OCI-M1 (cell line): ENCODE measurements around the gene HCFC1R1.

Experiments used
- DNase-seq: peaks from one replicate; lab custom pipeline; 2025; lab: John Stamatoyannopoulos, UW

Gene HCFC1R1

DNA sequence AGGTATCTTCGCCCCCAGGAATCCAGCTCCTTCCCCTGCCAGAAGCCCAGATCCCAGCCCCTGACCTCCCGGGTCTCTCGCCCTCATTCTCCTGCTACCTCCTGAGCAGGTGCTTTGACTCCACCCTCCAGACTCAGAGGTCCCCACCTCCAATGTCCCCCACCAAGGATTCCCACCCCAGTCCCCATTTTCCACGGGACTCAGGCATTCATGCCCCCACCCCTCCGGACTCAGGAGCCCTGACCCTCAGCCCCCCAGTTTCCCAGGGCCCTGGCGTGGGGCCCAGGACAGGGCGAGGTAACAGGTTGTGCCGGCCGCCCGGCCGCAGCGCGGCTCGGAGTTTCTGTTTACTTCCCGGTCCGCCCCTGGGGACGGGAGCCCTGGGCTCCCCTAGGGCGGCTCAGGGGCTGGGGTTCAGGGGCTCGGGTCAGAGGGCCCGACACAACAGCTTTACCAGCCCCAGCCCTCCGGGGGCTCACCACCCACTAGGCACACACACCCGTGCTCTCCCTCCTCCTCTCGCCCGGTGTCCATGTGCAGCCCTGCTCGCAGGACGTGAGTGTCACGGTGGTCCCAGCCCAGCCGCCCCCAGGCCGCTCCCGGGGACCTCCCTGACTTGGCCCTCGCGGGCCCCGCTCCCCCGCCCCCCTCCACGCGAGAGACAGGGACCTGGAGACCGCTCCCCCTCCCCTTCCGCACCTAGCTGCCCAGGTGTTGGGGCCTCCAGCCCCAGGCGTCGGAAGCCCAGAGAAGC, 12.4 kb upstream of the HCFC1R1 start:
- DNase-seq, result no peak

DNA sequence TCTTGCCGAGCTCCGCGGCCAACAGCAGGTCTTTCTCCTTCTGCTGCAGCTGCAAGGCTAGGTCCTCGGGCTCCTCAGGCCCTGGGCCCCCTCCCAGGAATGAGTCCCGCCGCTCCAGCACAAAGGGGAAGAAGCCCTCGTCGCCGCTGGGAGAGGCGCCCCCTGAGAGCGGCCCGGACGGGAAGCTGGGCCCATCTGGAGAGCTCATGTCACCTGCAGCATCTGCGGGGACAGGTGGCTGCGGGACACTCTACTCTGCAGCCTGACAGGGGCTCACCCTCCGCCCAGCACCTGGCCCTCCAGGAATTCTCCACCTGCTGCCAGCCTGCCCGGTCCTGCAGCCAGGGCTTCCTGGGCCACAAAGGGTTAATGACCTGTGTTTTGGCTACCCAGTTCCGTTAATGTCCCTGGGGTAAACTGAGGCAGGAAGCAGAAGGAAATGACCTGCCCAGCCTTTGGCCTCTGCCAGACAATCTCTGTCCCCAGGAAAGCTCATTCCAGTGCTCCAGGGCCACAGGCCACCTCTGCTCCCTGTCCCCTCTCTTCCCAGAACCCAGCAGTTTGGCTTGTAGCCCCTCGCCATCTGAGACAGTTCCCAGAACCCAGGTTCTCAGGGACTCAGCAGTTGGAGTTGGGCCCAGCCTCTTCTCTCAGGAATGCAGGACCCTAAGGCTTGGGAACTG, 11.7 kb upstream of the HCFC1R1 start:
- DNase-seq, result no peak

DNA sequence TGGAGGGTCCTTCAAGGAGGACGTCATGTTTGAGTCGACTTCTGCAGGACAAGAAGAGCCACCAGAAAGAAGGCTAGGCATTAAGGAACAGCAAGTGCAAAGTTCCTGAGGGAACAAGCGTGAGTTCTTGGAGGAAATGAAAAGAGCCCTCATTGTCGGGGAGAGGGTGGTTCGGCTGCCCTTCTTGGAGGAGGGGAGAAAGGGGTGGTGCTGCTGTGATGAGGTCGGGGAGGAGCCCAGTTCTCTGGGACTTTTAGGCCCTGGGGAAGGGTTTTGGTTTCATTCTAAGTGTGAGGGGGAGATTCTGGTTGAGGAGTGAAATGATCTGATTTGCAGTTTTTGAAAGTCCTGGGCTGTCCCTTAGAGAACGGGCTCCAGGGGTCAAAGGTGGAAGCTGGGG, 8.9 kb upstream of the HCFC1R1 start:
- DNase-seq, result no peak

DNA sequence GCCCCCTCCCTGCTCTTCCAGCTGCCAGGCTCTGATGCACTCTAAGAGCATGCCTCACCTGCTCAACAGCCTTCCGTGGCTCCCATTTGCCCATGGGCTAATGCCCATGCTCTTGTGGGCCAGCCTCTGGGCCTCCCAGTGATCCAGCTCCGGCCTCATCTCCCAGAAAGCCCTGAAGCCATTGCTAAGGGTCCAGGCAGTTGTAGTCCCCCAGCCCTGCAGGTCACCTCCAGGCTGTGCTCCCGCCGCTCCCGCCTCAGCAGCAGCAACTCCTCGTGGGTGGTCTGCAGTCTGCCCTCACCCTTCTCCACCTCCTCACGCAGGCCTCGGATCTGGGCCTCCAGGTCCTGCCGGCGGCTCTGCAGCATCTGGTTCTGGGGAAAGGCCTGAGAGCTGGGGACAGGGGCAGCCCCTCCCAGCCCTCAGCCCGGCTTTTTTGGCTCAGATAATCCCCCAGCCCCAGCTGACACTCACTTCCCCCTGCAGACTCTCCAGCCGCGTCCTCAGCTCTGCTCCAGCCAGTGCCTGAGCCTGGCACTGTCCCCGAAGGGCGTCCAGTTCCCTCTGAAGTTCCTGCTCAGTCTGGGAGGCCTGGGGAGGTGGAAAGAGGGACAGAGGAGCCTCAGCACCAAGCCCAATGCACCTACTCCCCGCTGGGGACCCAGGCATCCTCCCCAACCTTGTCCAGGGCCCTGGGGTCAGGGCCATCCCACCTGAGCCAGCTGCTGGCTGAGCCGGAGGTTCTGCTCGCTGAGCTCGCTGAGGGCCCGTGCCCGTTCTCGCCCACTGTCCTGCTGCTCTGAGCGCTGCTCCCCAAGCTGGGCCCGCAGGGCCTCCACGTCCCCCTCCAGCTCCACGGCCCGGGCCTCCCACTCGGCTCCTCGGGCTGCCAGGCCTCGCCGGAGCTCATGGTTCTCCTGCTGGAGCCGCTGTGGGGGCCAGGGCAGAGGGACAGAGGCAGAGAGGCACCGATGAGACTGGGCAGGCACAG, 6.8 kb upstream of the HCFC1R1 start:
- no peak for DNase-seq

DNA sequence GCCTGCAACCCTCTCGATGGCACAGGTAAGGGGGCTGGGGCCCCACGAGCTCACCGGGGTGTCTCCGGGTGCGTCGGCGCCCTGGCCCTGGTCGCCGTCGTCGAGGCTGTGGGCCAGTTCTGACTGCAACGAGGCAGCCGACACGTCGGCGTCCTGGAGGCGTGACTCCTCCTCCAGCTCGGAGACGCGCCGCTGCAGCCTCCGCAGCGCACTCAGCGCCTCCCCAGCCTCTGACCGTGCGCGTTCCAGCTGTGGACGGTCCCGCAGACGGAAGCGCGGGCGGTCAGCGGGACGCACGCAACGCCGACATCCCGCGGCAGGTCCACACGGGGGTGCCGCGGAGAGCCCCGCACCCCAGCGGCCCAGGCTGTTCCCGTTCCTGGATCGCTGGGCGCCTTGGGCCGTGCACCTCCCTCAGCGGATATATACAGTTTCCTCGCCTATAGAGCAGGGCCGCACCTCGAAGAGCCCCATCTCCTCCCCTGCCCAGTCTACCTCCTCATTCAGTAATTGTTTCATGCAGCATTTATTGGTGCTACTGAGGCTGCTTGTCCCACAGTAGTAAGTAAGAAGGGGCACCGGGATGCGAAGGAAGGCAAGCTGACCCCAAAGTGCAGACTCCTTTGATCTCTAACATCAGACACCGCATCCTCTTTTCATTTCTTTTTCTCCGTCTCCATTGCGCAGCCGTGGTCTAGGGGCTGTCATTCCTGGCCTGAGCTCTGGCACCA, 5.9 kb upstream of the HCFC1R1 start:
- DNase-seq, result no peak

DNA sequence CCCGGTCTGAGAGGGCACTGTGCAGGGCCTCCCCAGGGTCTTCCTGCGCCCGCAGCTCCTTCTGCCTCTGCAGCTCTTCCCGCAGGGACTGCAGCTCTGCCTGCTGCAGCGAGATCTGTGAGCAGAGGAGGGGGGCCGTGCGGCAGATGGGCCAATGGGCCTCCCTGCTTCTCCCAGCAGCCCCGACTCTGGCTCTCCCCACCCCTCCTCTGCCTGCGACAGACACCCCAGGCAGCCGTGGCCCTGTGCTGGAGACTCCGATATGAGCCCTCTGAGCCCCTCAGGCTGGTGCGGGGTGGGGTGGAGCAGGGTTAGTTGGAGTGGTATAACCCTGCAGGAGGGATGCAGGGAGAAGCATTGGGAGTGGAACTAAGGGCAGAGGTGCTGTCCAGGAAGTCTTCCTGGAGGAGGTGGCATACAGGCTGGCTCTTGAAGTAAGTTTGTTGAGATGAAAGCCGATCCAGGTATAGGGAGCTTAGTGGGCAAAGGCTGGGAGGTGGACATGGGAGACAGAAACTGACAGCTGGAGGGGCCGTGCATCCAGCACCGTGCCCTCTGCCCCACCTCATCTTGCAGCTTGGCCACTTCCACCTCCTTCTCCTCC, 5.1 kb upstream of the HCFC1R1 start:
- DNase-seq, result no peak

DNA sequence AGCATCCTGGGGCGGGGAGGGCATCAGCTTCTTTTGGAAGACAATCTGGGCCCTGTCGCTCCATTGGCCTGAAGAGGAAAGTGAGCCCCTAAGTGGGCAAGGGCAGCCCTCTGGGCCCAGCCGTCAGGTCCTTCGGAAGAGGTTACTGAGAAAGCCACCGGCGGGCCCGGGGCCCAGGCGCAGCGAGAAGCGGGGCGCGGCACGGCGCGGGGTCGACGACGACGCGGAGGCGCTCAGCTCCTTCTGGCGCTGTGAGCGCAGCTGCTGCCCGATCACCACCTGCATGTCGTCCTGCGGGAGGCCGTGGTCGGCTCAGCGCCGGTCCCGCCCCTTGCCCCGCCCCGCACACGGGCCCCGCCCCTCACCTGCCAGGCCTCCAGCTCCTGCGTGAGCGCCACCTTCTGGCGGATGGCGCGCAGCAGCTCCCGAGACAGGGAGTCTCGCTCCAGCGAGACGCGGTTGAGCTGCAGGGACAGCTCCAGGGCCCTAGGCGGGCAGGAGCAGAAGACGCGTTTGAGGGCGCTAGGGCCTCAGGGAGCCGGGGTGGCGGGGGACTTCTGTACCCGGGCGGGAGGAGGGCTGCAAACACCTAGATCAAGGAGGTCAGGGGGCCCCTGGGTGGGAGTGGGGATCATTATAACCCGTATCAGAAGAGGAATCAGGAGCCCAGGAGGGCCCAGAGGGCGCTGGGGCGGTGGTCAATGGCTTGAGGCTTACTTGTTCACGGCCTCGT, 4.4 kb upstream of the HCFC1R1 start:
- peak; percentile 87 for DNase-seq

DNA sequence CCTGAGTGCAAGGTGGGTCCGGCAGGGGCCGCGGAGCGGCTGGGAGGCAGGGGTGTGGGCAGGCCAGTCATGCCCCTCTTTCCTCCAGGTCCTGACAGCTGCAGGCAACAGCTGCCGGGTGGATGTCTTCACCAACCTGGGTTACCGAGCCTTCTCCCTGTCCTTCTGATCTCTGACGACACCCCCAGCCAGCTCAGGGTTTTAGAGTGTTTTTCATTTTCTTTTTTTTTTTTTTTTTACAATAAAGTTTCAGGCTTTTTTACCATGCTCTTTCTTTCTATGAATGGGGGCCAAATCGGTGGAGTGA, 3.7 kb upstream of the HCFC1R1 start:
- DNase-seq, result no peak

DNA sequence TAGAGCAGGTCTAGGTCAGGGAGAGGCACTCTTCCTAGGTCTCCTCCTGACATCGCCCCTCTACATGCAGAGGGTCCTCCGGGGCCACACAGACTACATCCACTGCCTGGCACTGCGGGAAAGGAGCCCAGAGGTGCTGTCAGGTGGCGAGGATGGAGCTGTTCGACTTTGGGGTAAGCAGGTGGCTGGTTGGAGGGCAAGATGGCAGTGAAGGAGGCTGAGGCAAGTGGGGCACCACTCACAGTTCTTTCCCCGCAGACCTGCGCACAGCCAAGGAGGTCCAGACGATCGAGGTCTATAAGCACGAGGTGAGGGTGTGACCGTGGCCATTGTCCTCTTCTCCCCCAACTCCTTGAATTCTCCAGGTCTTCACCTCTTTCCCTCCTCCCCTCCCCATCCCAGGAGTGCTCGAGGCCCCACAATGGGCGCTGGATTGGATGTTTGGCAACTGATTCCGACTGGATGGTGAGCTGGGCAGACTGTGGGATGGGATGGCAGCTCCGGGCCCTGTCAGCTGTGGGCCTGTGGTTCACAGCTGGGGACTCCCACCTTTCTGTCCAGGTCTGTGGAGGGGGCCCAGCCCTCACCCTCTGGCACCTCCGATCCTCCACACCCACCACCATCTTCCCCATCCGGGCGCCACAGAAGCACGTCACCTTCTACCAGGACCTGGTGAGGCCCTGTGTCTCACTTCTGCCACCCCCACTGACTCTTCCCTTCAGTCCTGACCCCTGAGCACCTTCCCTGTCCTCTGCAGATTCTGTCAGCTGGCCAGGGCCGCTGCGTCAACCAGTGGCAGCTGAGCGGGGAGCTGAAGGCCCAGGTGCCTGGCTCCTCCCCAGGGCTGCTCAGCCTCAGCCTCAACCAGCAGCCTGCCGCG, 3.1 kb upstream of the HCFC1R1 start:
- no peak for DNase-seq

DNA sequence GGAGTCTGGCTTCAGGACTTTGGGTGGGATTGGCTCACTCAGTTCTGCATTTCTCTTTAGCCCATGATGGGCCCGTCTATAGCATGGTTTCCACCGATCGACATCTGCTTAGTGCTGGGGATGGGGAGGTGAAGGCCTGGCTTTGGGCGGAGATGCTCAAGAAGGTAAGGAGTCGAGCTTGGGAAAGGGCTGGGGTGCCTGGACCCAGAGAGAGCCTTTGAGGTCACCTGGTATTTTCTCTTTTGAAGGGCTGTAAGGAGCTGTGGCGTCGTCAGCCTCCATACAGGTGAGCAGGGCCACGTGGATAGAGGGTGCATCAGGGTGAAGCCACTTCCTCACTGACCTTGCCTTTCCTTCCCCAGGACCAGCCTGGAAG, 2.2 kb upstream of the HCFC1R1 start:
- DNase-seq, result no peak

DNA sequence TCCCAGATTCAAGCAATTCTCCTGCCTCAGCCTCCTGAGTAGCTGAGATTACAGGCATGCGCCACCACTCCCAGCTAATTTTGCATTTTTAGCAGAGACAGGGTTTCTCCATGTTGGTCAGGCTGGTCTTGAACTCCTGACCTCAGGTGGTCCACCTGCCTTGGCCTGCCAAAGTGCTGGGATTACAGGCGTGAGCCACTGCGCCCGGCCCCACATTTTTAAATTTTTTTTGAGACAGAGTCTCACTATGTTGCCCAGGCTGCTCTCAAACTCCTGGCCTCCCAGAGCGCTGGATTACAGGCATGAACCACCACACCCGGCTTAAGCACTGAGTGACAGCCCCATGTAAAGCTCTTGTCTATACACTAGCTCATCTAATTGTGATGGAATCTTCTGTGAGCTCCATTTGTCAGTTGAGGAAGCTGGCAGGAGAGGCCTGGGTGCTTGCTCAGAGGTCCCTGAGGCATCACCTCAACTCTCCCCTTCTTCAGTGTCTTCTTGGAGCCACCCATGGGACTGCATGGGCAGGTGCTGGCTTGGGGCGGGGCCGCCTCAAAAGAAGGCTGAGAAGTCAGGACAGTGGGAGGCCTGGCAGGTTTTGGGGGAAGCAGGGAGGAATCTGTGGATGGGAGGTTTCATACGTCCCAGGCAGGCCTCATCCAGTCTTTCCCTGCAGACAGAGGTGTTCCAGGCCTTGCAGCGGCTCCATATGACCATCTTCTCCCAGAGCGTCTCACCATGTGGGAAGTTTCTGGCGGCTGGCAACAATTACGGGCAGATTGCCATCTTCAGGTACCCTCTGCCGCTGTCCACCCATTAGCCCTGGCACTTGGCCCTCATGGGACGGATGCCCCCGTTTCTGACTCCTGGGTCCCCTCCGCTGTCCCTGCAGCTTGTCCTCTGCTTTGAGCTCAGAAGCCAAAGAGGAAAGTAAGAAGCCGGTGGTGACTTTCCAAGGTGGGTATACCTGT, 1.6 kb upstream of the HCFC1R1 start:
- DNase-seq, result no peak

DNA sequence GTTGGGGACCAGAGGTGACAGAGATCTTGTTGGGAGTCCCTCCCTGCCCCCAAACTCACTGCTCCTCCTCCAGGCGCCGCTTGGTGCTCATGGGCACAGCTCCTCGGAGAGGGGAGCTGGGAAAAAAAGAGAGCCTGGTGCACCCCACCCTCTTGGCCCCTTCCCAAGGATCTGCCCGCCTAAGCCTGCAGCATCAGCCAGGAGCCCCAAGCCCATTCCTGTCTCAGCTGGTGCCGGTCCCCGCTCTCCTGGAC, 400 bp downstream of the HCFC1R1 start:
- no peak for DNase-seq

DNA sequence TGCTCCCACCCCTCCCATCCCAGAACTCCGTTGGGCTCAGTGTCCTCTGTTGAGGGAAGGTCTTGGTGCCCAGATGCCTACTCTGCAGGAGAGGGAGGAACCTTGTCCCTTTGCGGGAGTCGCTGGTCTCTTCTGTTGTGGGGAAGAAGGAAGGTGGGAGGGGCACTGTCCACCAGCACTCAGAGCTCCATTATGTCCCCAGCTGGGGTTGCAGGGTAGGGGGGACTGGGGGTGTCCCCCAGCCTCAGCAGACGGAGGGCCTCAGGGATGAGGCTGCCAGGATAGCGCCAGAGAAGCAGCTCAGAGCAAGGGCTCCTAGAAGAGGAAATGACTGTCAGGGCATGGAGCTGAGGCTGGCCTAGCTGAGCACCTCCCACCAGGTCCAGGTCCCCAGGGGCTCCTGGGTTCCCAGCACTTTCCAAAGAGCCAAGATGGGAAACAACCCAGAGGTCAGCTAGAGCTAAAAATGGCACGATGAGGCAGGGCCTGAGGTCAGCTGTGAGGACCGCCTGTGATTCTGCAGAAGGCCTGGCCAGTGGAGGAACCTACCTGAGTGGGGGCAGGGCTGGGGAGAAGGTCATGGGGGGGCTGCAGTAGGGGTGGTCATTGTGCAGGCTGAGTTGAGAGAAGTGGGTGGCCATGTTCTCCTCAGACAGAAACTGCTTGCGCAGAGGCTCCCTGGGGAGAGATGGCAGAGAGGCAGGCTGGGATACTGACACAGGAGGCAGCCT, 893 bp downstream of the HCFC1R1 start:
- peak; percentile 22 for DNase-seq

DNA sequence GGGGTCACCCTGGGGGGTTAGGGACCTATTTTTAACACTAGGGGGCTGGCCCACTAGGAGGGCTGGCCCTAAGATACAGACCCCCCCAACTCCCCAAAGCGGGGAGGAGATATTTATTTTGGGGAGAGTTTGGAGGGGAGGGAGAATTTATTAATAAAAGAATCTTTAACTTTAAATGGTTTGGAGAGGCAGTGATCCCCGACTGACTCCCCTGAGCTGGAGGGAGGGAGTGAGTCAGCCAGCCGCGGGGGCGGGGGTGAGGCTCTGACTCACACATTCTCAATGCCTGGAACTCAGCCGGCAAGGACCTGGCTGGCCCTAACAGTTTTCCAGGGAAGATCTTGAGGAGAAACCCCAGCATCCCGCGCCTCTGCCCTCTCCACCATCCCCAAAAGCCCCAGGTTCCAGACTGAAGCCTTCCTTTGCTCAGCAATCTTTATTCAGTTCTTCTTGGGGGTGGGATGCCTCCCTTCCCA, 1.5 kb downstream of the HCFC1R1 start:
- DNase-seq, result peak; percentile 78

DNA sequence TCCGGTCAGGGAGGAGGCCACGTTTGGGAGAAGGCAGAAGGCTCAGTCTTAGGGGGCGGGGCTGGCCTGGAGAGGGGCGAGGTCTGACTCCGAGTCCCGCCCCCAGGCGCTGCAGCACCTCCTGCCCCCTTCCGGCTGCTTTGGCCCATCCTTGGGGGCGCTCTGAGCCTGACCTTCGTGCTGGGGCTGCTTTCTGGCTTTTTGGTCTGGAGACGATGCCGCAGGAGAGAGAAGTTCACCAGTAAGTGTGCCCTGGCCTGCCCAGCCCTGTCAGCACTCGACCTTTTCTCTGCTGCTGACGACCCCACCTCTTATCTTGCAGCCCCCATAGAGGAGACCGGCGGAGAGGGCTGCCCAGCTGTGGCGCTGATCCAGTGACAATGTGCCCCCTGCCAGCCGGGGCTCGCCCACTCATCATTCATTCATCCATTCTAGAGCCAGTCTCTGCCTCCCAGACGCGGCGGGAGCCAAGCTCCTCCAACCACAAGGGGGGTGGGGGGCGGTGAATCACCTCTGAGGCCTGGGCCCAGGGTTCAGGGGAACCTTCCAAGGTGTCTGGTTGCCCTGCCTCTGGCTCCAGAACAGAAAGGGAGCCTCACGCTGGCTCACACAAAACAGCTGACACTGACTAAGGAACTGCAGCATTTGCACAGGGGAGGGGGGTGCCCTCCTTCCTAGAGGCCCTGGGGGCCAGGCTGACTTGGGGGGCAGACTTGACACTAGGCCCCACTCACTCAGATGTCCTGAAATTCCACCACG, 2.1 kb downstream of the HCFC1R1 start:
- DNase-seq, result peak; percentile 87

DNA sequence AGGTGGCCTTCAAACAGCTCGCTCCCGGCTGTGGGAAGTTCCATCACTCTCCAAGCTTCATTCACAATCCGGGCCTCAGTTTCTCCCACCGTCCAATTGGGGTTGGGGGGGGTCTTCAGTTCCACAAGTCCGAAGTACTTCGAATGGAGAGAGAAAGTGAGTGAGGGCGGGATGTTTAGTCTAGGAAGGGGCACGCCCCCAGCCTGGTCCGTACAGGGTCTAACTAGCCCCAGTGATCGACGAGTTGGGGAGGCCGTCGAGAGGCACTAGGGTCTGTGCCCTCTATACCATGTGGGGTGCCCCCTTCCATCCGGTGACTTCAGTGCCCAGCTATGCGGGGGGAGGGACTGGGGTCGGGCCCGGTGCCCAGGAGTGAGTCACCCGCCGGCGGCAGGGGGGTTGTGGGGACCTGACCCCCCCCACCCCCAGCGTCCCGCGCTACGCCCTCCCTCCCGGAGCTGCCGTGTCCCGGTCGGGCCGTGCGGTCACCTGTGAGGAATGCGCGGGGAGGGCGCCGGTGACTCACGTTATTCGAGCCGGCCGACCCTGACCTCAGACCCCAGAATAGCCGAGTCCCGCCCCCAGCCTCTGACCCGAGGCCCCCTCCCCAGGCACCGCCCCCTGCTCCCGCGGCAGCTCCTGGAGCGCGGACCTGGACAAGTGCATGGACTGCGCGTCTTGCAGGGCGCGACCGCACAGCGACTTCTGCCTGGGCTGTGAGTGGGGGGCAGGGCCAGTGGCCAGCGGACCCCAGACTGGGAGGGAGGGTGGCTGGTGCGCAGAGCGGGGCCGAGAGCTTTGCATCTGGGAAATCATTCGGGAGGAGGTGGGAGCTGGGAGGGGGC, 2.9 kb downstream of the HCFC1R1 start:
- peak; percentile 60 for DNase-seq

DNA sequence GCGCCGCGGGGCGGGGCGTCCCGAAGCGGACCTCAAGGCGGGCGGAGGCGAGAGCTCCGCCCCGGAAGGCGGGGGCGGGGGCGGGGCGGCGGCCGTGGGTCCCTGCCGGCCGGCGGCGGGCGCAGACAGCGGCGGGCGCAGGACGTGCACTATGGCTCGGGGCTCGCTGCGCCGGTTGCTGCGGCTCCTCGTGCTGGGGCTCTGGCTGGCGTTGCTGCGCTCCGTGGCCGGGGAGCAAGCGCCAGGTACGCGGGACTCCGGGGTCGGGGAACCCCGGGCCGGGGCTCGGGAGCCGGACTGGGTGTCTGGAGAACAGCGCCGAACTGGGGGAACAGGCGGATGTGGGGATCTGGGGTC, 3.5 kb downstream of the HCFC1R1 start, which contains the start of gene TNFRSF12A:
Gene TNFRSF12A (plus strand): TSS at position 122 of the 357 bp plus-strand sequence. CDS start 30 bp downstream, at position 152.
- peak; percentile 85 for DNase-seq
